HG03045 (cell line): ENCODE results near the gene FAM53B.

Source experiments
- ATAC-seq: cut with Tn5 transposase; IDR thresholded peaks from one replicate; pipeline ENCODE4 v1.9.1; 2021; ENCODE audit warnings: mild to moderate bottlenecking, moderate library complexity; ENCODE audit not compliant: unreplicated experiment

The FAM53B gene

GRCh38 chr10:124697837-124698544 is 46.2 kb downstream of the FAM53B start:
- ATAC-seq, result no peak

DNA sequence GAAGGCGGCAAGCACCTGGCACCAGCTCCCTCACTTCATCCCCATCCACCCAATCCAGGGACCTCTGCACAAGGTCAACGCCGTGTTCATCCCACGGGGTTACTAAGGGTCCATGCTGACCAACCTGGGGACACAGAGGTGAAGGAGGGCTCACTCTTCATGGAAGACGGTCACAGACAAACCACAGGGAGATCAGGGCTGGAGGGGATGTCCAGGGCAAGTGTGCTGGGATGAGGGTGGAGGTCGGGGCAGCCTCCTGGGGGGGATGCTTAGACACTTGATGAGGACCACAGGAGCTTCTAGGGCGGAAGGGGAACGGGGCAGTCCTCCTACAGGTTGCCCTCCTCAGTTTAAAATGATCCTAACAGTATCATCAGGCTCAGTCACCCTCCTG is 46.7 kb downstream of the FAM53B start:
- no peak for ATAC-seq

DNA sequence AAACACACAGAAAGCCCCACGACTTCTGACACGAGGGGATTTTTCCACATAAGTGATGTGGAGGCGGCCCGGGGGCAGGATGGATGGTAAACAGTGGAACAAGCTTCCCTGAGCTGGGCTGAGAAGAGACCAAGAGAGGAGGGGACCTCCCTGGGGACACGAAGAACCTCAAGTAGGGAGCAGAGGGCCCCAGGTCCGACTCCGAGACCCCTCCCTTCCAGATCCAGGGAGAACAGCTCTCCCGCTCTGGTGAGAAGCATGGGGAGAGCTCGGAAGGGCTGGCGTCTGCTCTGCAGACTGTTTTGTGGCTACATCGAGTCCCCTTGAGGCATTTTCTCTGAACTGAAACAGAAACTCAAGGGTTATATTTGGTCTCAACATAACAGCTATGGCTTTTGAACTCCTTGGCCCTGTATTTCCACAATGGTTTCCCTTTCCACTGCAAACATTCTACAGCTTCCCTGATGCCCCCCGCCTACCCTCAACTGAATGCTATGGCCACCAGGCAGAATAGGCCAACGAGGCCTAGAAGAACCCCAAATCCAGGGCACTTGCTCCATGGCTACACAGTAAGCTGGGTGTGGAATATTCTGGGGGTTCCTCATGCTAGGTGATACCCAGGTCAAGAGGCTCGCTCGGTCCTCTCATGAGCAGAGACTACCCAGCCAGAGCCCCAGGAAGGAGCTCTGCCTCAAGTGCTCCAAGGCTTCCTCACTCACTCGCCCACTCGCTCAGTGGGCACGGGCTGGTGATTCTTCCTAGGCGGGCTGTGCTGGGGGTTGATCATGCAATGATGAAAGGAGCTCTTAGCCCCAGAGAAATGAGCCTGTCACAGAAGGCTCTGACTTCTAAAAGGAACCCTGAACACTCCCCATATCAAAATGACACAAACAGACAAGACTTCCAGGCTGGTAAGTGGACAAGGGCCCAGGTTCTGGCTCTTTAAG is 47.5 kb downstream of the FAM53B start:
- peak; percentile 69 for ATAC-seq

- no peak for ATAC-seq
Measured at GRCh38 chr10:124695259-124695658, 48.9 kb downstream of the FAM53B start.

GRCh38 chr10:124694481-124695220 is 49.5 kb downstream of the FAM53B start:
- ATAC-seq, result no peak

DNA sequence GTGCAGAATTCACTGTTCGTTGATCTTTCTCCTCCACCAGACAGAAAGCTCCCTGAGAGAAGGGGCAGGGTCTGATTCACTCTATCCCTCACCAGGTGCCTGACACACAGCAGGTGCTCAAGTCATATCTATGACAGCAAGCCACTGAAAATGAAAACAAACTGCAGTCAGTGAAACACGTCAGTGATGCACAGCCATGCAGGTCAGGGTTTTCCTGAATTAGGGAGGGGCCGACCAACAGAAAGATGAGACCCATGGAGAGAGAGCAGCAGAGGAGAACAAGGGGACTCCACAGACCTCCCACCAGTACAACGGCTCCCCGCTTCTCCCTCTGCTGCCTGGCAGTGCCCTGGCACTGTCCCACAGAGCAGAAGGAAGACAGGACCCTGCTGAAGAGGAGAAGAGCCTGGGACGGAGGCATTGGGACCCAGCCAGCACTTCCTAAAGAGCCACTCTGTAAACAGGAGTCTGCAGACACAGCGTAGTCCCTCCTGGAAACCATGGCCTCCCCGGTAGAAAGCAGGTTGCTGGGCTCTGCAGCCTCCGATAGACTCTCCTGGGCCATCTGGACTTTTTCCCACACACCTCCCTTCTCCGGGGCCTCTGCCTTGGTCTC is 50.3 kb downstream of the FAM53B start:
- peak; percentile 35 for ATAC-seq

DNA sequence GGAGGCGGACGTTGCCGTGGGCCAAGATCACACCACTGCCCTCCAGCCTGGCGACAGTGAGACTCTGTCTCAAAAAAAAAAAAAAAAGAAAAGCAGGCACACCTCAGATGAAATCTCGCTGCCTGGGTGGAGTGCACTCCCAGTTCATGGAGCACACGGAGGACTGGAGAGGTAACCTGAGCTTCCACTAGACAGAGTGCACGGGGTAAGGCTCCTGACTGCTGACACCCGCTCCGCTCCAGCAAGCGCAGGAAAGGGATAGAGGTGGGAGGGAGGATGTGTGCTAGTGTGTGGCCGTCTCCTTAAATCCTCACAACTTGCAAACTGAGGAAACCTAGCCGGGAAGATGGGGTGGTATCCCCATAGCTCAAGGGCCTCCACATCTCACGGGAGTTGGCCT is 50.8 kb downstream of the FAM53B start:
- no peak for ATAC-seq

- ATAC-seq, result no peak
Measured at GRCh38 chr10:124692100-124692446, 52.1 kb downstream of the FAM53B start.

GRCh38 chr10:124691421-124692099 is 52.6 kb downstream of the FAM53B start:
- ATAC-seq, result no peak

- ATAC-seq, result no peak
Measured at GRCh38 chr10:124691002-124691401, 53.2 kb downstream of the FAM53B start.

GRCh38 chr10:124689911-124690498 is 54.2 kb downstream of the FAM53B start:
- no peak for ATAC-seq

GRCh38 chr10:124688889-124689670 is 55.1 kb downstream of the FAM53B start:
- peak; percentile 91 for ATAC-seq

DNA sequence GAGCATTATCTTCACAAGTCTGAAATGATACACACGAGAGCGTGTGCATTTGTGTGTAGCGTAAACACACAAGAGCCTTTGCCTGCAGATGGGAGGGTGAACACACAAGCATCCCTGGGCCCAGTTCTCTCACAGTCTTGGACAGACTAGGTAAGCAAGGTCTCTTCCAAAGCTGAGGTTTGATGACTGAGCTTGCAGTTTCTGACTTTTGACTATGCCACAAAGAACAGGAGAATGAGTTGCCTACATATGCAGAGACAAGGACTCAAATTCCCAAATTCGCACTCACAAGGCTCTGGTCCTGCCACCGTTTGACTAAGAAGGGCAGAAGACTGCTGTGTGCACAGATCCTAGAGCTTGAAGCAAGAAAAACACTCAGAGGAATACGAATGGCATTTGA is 55.8 kb downstream of the FAM53B start:
- peak; percentile 11 for ATAC-seq

DNA sequence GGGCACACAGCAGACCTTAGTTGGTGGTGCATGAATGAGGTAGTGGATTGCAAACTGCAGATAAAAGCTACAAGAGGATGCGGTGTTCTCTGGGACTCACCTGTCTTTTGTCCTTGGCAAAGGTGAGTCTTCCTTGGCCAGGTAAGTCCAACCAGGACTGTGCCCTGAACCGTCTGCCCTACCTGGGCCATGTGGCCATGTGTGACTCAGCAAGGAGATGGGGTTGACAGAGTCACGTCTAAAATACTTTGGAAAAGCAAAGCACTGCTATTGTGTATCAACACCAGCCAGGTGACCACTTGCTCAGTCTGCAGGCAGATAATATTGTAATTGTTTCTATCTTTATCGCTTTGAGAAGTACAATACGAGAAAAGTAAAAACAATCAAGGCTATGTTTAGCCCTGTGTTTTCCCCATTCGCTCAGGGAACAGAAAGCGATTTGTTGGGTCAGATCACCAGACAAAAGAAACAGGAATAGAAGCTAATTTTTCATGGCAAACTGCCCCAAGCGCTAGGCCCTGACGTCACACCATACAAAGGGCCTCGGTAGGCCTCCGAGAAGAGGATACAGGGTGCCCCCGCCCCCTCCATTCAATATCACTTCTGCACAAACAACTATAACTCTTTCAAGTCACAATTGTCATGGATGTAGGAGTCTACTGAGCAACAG is 57.3 kb downstream of the FAM53B start:
- no peak for ATAC-seq

DNA sequence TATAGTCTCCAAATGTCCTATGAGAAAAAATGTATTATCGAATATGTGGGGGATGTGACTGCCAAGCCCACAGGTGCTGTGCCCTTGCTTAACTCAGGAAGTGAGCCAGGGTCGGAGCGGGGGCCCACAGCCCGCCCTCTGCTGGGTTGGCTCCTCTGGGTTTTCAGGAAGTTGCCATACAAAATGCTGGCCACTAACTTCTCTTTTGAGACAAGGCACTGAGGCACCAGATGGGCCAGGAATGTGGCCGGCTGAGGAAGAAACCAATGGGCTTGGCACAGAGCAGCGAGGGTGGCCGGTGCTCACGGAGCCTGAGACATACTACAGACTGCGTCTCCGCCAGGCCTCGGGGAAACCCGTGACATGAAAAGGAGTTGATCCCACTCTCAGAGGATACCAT is 58.9 kb downstream of the FAM53B start:
- no peak for ATAC-seq

GRCh38 chr10:124683814-124684213 is 60.4 kb downstream of the FAM53B start:
- ATAC-seq, result no peak

GRCh38 chr10:124681626-124682552 is 62.3 kb downstream of the FAM53B start:
- no peak for ATAC-seq

- no peak for ATAC-seq
Measured at GRCh38 chr10:124681091-124681490, 63.1 kb downstream of the FAM53B start.
